CD4-positive, alpha-beta T cell (primary cell): Measurements from ENCODE around the gene LANCL2. TPM values are rescaled to one million over a fixed set of nuclear protein-coding genes. Genes with fewer than 3 reads are reported as not detected.

Source experiments
- ATAC-seq: fragments of 200-7000 bp; cut with Tn5 transposase; one replicate; pipeline ENCODE4 v1.10.0; 2022; ENCODE audit warnings: mild to moderate bottlenecking; ENCODE audit not compliant: poor library complexity
- CTCF ChIA-PET: fragments of 350-600 bp; sonication (Branson Sonifier 250); formaldehyde crosslinking; loops from one replicate; lab custom pipeline; 2021; ENCODE audit warnings: antibody characterized with exemption, inconsistent platforms; lab: Charles Lee
- POLR2A ChIA-PET: fragments of 350-600 bp; sonication (Branson Sonifier 250); formaldehyde crosslinking; loops from one replicate; lab custom pipeline; 2021; ENCODE audit warnings: antibody characterized with exemption, inconsistent platforms; lab: Charles Lee
- DNase-seq, 14 experiments: peaks; one replicate each; pipeline ENCODE4 v3.0.0-alpha.2; 2013 to 2020; ENCODE audit warnings: mixed read lengths in 2 of 14
- H3K27ac ChIP-seq, 2 donors: one replicate each; pipeline versions ENCODE4 v1.5.1 to v1.7.0; 2013; ENCODE audit warnings: low read length in 2 of 2, low read depth in 1 of 2, mild to moderate bottlenecking in 1 of 2
- H3K27me3 ChIP-seq, 2 experiments: 1 replicate in 1 of 2; 2 replicates in 1 of 2; pipeline versions ENCODE4 v1.6.1 to v1.7.0; 2013; ENCODE audit warnings: low read length in 2 of 2, control low read depth in 1 of 2, mild to moderate bottlenecking in 1 of 2, moderate library complexity in 1 of 2; ENCODE audit not compliant: insufficient read depth in 2 of 2, control insufficient read depth in 1 of 2
- H3K36me3 ChIP-seq: one replicate; pipeline ENCODE4 v1.6.1; 2013; ENCODE audit warnings: low read length, control low read depth; ENCODE audit not compliant: insufficient read depth
- H3K4me1 ChIP-seq: one replicate; pipeline ENCODE4 v1.6.1; 2013; ENCODE audit warnings: low read length, control low read depth; ENCODE audit not compliant: insufficient read depth
- H3K4me3 ChIP-seq: one replicate; pipeline ENCODE4 v1.5.1; 2013; ENCODE audit warnings: mild to moderate bottlenecking, low read length, moderate library complexity
- H3K9me3 ChIP-seq, 2 experiments: 1 replicate in 1 of 2; 2 replicates in 1 of 2; pipeline versions ENCODE4 v1.6.1 to v1.7.0; 2013; ENCODE audit warnings: low read length in 2 of 2, mild to moderate bottlenecking in 2 of 2, control low read depth in 1 of 2, moderate library complexity in 1 of 2; ENCODE audit not compliant: control insufficient read depth in 1 of 2, insufficient read depth in 1 of 2
- H3K27ac Mint-ChIP-seq: one replicate; pipeline ENCODE4 v1.8.0; 2020; ENCODE audit warnings: mixed read lengths
- H3K27me3 Mint-ChIP-seq: one replicate; pipeline ENCODE4 v1.8.0; 2021; ENCODE audit warnings: mixed read lengths
- H3K36me3 Mint-ChIP-seq: one replicate; pipeline ENCODE4 v1.8.0; 2021; ENCODE audit warnings: low read depth, mixed read lengths
- H3K4me1 Mint-ChIP-seq: one replicate; pipeline ENCODE4 v1.8.0; 2021; ENCODE audit warnings: low read depth, mixed read lengths
- H3K4me3 Mint-ChIP-seq: one replicate; pipeline ENCODE4 v1.8.0; 2020; ENCODE audit warnings: mild to moderate bottlenecking, mixed read lengths
- H3K9me3 Mint-ChIP-seq: one replicate; pipeline ENCODE4 v1.8.0; 2020; ENCODE audit warnings: mixed read lengths
- CTCF ChIP-seq: fragments of 200-600 bp; IDR thresholded peaks from one replicate; pipeline ENCODE4 v1.8.0; 2022; ENCODE audit warnings: antibody characterized with exemption, mild to moderate bottlenecking
- intact Hi-C, 2 experiments: fragments of 100-400 bp; cut with DNase I in 1 of 2; cut with micrococcal nuclease in 1 of 2; formaldehyde crosslinking; loops; one replicate each; pipeline versions ENCODE4 v1.15.1 to v1.9.0; 2023 to 2025; cut with DNase I, micrococcal nuclease
- total RNA-seq, 174 experiments: library from RNA in 2 of 174; stranded (reverse) in 2 of 174; gene quantifications; one replicate each; pipeline ENCODE4 v1.2.3 and lab custom pipeline; 2021 to 2026

The LANCL2 gene
- total RNA-seq, 2 experiments from 2014 or later: 7.1 to 9.0 TPM

GRCh38 chr7:55409482-55410225, 44.5 kb downstream of the LANCL2 start:
- Histone ChIP-seq H3K9me3 (no peaks in the 10 kb centered on the region), H3K4me1 (no peaks in the 10 kb centered on the region), H3K27ac (no peak overlapping the region), H3K36me3 (peaks cover 16% of the 10 kb centered on the region), H3K27me3 (no peaks in the 10 kb centered on the region), H3K4me3 (no peak overlapping the region)
- H3K4me3 Mint-ChIP-seq: no peak overlapping the region
- H3K4me1 Mint-ChIP-seq: no peaks in the 10 kb centered on the region
- DNase-seq (no peak), ATAC-seq (no peak)
- no peaks in the 10 kb centered on the region for H3K9me3 Mint-ChIP-seq
- intact Hi-C loops: loop anchor here (5.0 to 10.0 kb wide), 2 partner anchors 42 to 635 kb away; partner anchors contain the start of gene LANCL2 (in 1 of the 2)
- no peaks in the 10 kb centered on the region for H3K27me3 Mint-ChIP-seq
- peaks cover 37% of the 10 kb centered on the region for H3K36me3 Mint-ChIP-seq
- POLR2A ChIA-PET: interaction anchor here (1.0 kb wide), 1 partner anchor 154 kb away, joined by 3 read pairs; no protein-coding TSS in a partner anchor
- CTCF ChIA-PET: no interaction called here
- H3K27ac Mint-ChIP-seq: no peak overlapping the region
- no peak for TF ChIP-seq CTCF

GRCh38 chr7:55410667-55411239, 45.6 kb downstream of the LANCL2 start:
- H3K4me3 Mint-ChIP-seq: no peak overlapping the region
- no peak for DNase-seq
- ChIA-PET CTCF (no interaction called here), POLR2A (no interaction called here)
- H3K27me3 ChIP-seq: no peaks in the 10 kb centered on the region
- no peaks in the 10 kb centered on the region for H3K27me3 Mint-ChIP-seq
- no peak overlapping the region for H3K27ac ChIP-seq
- H3K4me1 ChIP-seq: no peaks in the 10 kb centered on the region
- peaks cover 6% of the 10 kb centered on the region for H3K36me3 ChIP-seq
- H3K9me3 Mint-ChIP-seq: no peaks in the 10 kb centered on the region
- no peaks in the 10 kb centered on the region for H3K9me3 ChIP-seq
- TF ChIP-seq CTCF: no peak
- no peak overlapping the region for H3K27ac Mint-ChIP-seq
- ATAC-seq: no peak
- no peaks in the 10 kb centered on the region for H3K4me1 Mint-ChIP-seq
- peaks cover 29% of the 10 kb centered on the region for H3K36me3 Mint-ChIP-seq
- intact Hi-C loops: loop anchor here (5.0 to 10.0 kb wide), 2 partner anchors 43 to 636 kb away; partner anchors contain the start of gene LANCL2 (in 1 of the 2)
- H3K4me3 ChIP-seq: no peak overlapping the region

DNA sequence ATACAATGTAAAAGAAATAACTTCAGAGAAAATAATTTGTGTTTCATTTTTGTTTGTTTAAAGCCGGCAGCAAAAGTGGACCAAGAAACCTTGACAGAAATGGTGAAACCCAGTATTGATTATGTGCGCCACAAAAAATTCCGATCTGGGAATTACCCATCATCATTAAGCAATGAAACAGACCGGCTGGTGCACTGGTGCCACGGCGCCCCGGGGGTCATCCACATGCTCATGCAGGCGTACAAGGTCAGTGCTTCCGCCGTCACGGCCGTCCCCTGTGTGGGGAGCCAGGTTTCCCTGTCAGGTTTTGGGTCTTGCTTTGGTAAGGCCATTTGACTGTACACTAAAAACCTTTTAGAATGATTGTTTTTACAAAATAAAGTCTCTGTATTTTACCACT, 46.7 kb downstream of the LANCL2 start:
- Histone ChIP-seq H3K4me3 (no peak overlapping the region), H3K36me3 (peaks cover 5% of the 10 kb centered on the region), H3K27ac (no peak overlapping the region), H3K27me3 (no peaks in the 10 kb centered on the region), H3K9me3 (no peaks in the 10 kb centered on the region), H3K4me1 (no peaks in the 10 kb centered on the region)
- Mint-ChIP-seq H3K36me3 (peaks cover 18% of the 10 kb centered on the region), H3K4me1 (no peaks in the 10 kb centered on the region), H3K9me3 (no peaks in the 10 kb centered on the region), H3K27me3 (no peaks in the 10 kb centered on the region), H3K4me3 (no peak overlapping the region), H3K27ac (no peak overlapping the region)
- intact Hi-C loops: loop anchor here (5.0 to 10.0 kb wide), 2 partner anchors 45 to 637 kb away; partner anchors contain the start of gene LANCL2 (in 1 of the 2)
- DNase-seq: no peak
- no peak for ATAC-seq
- TF ChIP-seq CTCF: no peak
- ChIA-PET POLR2A (no interaction called here), CTCF (no interaction called here)
